A673 (cell line): ENCODE measurements around the gene SSC4D.

Experiments
- CTCF ChIP-seq: fragments of 300-800, 200-600 bp; sonication (generic); conservative IDR thresholded peaks from 2 replicates; pipeline ENCODE4 v1.5.1; 2017; ENCODE audit warnings: low read depth, mild to moderate bottlenecking, antibody characterized with exemption, low read length, moderate library complexity, mixed read lengths
- EZH2 ChIP-seq: fragments of 200-600 bp; sonication (generic); IDR thresholded peaks from 2 replicates; pipeline ENCODE4 v1.6.1; 2017; ENCODE audit warnings: borderline replicate concordance, low read depth, mild to moderate bottlenecking, mixed read lengths, antibody characterized with exemption, low read length; ENCODE audit not compliant: poor library complexity, severe bottlenecking

DNA sequence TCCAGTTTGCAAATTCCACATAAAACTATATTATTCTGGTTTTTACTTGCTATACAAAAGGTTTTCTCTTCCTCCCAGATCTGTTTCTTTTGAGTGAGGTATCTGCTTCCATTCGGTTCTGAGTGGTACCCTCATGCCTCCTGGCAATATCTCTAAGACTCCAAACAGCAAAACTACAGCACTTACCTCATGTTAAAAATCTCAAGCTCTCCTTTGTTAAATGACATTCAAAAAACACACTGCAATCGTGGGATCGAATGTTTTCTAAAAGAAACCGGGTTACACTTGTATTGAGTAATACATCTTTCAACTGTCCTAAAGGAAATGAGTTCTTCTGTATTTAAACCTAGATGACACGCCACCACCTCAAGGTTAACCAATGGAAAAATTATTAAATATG is 61.8 kb downstream of the SSC4D start:
- TF ChIP-seq CTCF (no peak), EZH2 (no peak)
